Mesendoderm (in vitro differentiated cells): ENCODE measurements around the gene RALGAPB. TPM values are rescaled to one million over a fixed set of nuclear protein-coding genes. Genes with fewer than 3 reads are reported as not detected.
A peak's percentile ranks its signal among the peaks of the same experiment; 100 is the strongest.

Experiments used
- DNase-seq: peaks from one replicate; pipeline ENCODE4 v3.0.0; 2013
- H2AK5ac ChIP-seq: 2 replicates; pipeline ENCODE4 v1.6.1; 2013; ENCODE audit warnings: low read length, inconsistent platforms
- H2BK120ac ChIP-seq: 2 replicates; pipeline ENCODE4 v1.6.1; 2013; ENCODE audit warnings: low read depth, mild to moderate bottlenecking, low read length, moderate library complexity, mixed read lengths
- H2BK15ac ChIP-seq: replicated peaks from 2 replicates; pipeline ENCODE4 v1.6.1; 2013; ENCODE audit warnings: low read depth, mild to moderate bottlenecking, moderate library complexity
- H2BK5ac ChIP-seq: 2 replicates; pipeline ENCODE4 v1.6.1; 2013; ENCODE audit warnings: low read length, inconsistent platforms
- H3K18ac ChIP-seq: 2 replicates; pipeline ENCODE4 v1.6.1; 2013; ENCODE audit warnings: mild to moderate bottlenecking, low read length, mixed read lengths
- H3K23ac ChIP-seq: one replicate; pipeline ENCODE4 v1.6.1; 2013; ENCODE audit warnings: low read length
- H3K27ac ChIP-seq: 2 replicates; pipeline ENCODE4 v1.5.1; 2013; ENCODE audit warnings: low read depth, mild to moderate bottlenecking, inconsistent platforms, low read length, moderate library complexity
- H3K27me3 ChIP-seq: 2 replicates; pipeline ENCODE4 v1.6.1; 2013; ENCODE audit warnings: low read length, control low read depth, mild to moderate bottlenecking, inconsistent platforms; ENCODE audit not compliant: insufficient read depth, poor library complexity
- H3K36me3 ChIP-seq: 2 replicates; pipeline ENCODE4 v1.6.1; 2013; ENCODE audit warnings: low read length, inconsistent platforms; ENCODE audit not compliant: control insufficient read depth, insufficient read depth
- H3K4ac ChIP-seq: one replicate; pipeline ENCODE4 v1.6.1; 2013; ENCODE audit warnings: low read depth, mild to moderate bottlenecking, low read length, moderate library complexity
- H3K4me1 ChIP-seq: 2 replicates; pipeline ENCODE4 v1.6.1; 2013; ENCODE audit warnings: low read depth, low read length, inconsistent platforms; ENCODE audit not compliant: control insufficient read depth
- H3K4me2 ChIP-seq: 2 replicates; pipeline ENCODE4 v1.6.1; 2013; ENCODE audit warnings: low read length
- H3K4me3 ChIP-seq: 2 replicates; pipeline ENCODE4 v1.5.1; 2013; ENCODE audit warnings: mild to moderate bottlenecking, low read length
- H3K56ac ChIP-seq: one replicate; pipeline ENCODE4 v1.6.1; 2013; ENCODE audit warnings: low read length
- H3K79me1 ChIP-seq: 2 replicates; pipeline ENCODE4 v1.6.1; 2013; ENCODE audit warnings: low read length, inconsistent platforms
- H3K79me2 ChIP-seq: 2 replicates; pipeline ENCODE4 v1.6.1; 2013; ENCODE audit warnings: mild to moderate bottlenecking, low read length; ENCODE audit not compliant: control insufficient read depth, insufficient read depth
- H3K9ac ChIP-seq: 2 replicates; pipeline ENCODE4 v1.6.1; 2013; ENCODE audit warnings: low read length, inconsistent platforms
- H4K5ac ChIP-seq: one replicate; pipeline ENCODE4 v1.6.1; 2013; ENCODE audit warnings: low read length
- H4K8ac ChIP-seq: one replicate; pipeline ENCODE4 v1.6.1; 2013; ENCODE audit warnings: low read depth, mild to moderate bottlenecking, control low read depth, low read length, moderate library complexity
- WGBS: extraction: QIAGEN DNeasy Blood & Tissue Kit; methylation state at CpG from one replicate; pipeline ENCODE4 v1.1.7; 2013; ENCODE audit warnings: low lambda C conversion rate, missing lambda C conversion rate; ENCODE audit not compliant: insufficient coverage; ENCODE audit errors: extremely low coverage; 5-methylcytosine and 5-hydroxymethylcytosine counted together
- polyA plus RNA-seq, 2 experiments: library from polyadenylated mRNA; stranded (reverse); fragments of 200-250 nt; gene quantifications; one replicate each; pipeline ENCODE4 v1.2.3, GENCODE V29; 2013

RALGAPB gene
- polyA plus RNA-seq (2013, experiment 1 of 2), result 18.1 TPM
- polyA plus RNA-seq (2013, experiment 2 of 2), result 18.0 TPM

GRCh38 chr20:38472513-38473366, at the start of gene RALGAPB:
RALGAPB (plus strand) TSS chr20:38472843; CDS start chr20:38488433, 15,590 bp downstream.
- H3K9ac ChIP-seq, result peak within 1 kb of the TSS; percentile 82
- no peak within 1 kb of the TSS for H2BK15ac ChIP-seq
- H3K23ac ChIP-seq, result no peak within 1 kb of the TSS
- H3K36me3 ChIP-seq, result no peaks in the 10 kb centered on the region
- H3K27me3 ChIP-seq, result no peaks in the 10 kb centered on the region
- H2AK5ac ChIP-seq, result no peak within 1 kb of the TSS
- H3K4me1 ChIP-seq, result peaks cover 2% of the 10 kb centered on the region
- peaks cover 10% of the 10 kb centered on the region for H3K79me1 ChIP-seq
- peak within 1 kb of the TSS; percentile 93 for H3K56ac ChIP-seq
- peaks cover 32% of the 10 kb centered on the region for H3K79me2 ChIP-seq
- H3K4me2 ChIP-seq, result peak within 1 kb of the TSS; percentile 94
- H3K4me3 ChIP-seq, result peak within 1 kb of the TSS; percentile 72
- H3K4ac ChIP-seq, result peak within 1 kb of the TSS; percentile 27
- no peak within 1 kb of the TSS for H2BK5ac ChIP-seq
- H2BK120ac ChIP-seq, result no peak within 1 kb of the TSS
- DNase-seq, result peak; percentile 99
- H4K5ac ChIP-seq, result no peak within 1 kb of the TSS
- peak within 1 kb of the TSS; percentile 43 for H4K8ac ChIP-seq
- peak within 1 kb of the TSS; percentile 52 for H3K27ac ChIP-seq
- H3K18ac ChIP-seq, result peak within 1 kb of the TSS; percentile 29
- WGBS, result no CpG with 5 or more reads among the region's 81 CpGs

DNA sequence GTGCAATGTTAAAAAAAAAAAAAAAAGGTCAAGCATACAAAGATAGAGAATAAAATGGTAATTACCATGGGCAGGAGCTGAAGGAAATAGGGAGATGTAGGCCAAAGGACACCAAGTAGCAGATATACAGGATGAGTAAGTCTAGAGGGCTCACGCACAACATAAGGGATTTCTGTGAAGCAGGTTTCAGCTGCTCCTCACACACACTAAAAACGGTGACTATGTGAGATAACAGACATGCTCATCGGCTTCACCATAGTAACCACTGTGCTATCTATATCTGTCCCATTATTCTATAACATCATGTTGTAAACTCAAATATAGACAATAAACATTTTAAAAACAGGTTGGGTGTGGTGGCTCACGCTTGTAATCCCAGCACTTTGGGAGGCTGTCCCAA, 49.1 kb upstream of the RALGAPB start:
- DNase-seq, result no peak
- H3K27me3 ChIP-seq, result no peaks in the 10 kb centered on the region
- H2BK120ac ChIP-seq, result no peak overlapping the region
- H3K36me3 ChIP-seq, result peaks cover 75% of the 10 kb centered on the region
- no peak overlapping the region for H3K4ac ChIP-seq
- H3K4me3 ChIP-seq, result no peak overlapping the region
- H3K18ac ChIP-seq, result no peak overlapping the region
- H2BK5ac ChIP-seq, result no peak overlapping the region
- H3K56ac ChIP-seq, result no peak overlapping the region
- H4K5ac ChIP-seq, result no peak overlapping the region
- WGBS, result no CpG with 5 or more reads among the region's 4 CpGs
- H2AK5ac ChIP-seq, result no peak overlapping the region
- peaks cover 43% of the 10 kb centered on the region for H3K79me1 ChIP-seq
- H3K9ac ChIP-seq, result no peak overlapping the region
- H3K23ac ChIP-seq, result no peak overlapping the region
- no peak overlapping the region for H3K27ac ChIP-seq
- peaks cover 32% of the 10 kb centered on the region for H3K79me2 ChIP-seq
- no peaks in the 10 kb centered on the region for H3K4me1 ChIP-seq
- no peak overlapping the region for H4K8ac ChIP-seq
- H2BK15ac ChIP-seq, result no peak overlapping the region
- no peak overlapping the region for H3K4me2 ChIP-seq

- WGBS, result no CpG with 5 or more reads among the region's 1 CpG
- peaks cover 40% of the 10 kb centered on the region for H3K79me2 ChIP-seq
- no peak for DNase-seq
- no peak overlapping the region for H3K9ac ChIP-seq
- no peak overlapping the region for H3K4me3 ChIP-seq
- H3K27me3 ChIP-seq, result no peaks in the 10 kb centered on the region
- no peak overlapping the region for H3K27ac ChIP-seq
- H3K18ac ChIP-seq, result no peak overlapping the region
- H2BK120ac ChIP-seq, result no peak overlapping the region
- no peak overlapping the region for H3K23ac ChIP-seq
- H3K79me1 ChIP-seq, result peaks cover 51% of the 10 kb centered on the region
- H2AK5ac ChIP-seq, result no peak overlapping the region
- H3K56ac ChIP-seq, result no peak overlapping the region
- peaks cover 78% of the 10 kb centered on the region for H3K36me3 ChIP-seq
- H4K5ac ChIP-seq, result no peak overlapping the region
- H4K8ac ChIP-seq, result no peak overlapping the region
- H2BK15ac ChIP-seq, result no peak overlapping the region
- H3K4ac ChIP-seq, result no peak overlapping the region
- no peak overlapping the region for H3K4me2 ChIP-seq
- H2BK5ac ChIP-seq, result no peak overlapping the region
- no peaks in the 10 kb centered on the region for H3K4me1 ChIP-seq
Measured at GRCh38 chr20:38424401-38424800, 48.2 kb upstream of the RALGAPB start.

GRCh38 chr20:38426006-38426897, 46.4 kb upstream of the RALGAPB start:
- Histone ChIP-seq H3K4me3 (no peak overlapping the region), H2BK120ac (no peak overlapping the region), H3K4me2 (no peak overlapping the region), H3K79me2 (peaks cover 53% of the 10 kb centered on the region), H2AK5ac (no peak overlapping the region), H3K9ac (no peak overlapping the region), H3K18ac (no peak overlapping the region), H2BK5ac (no peak overlapping the region), H4K8ac (no peak overlapping the region), H3K23ac (no peak overlapping the region), H3K27ac (no peak overlapping the region), H4K5ac (no peak overlapping the region), H3K56ac (no peak overlapping the region), H3K36me3 (peaks cover 72% of the 10 kb centered on the region), H3K27me3 (no peaks in the 10 kb centered on the region), H3K4ac (no peak overlapping the region), H3K4me1 (no peaks in the 10 kb centered on the region), H2BK15ac (no peak overlapping the region), H3K79me1 (peaks cover 60% of the 10 kb centered on the region)
- no peak for DNase-seq
- WGBS, result no CpG with 5 or more reads among the region's 15 CpGs

DNA sequence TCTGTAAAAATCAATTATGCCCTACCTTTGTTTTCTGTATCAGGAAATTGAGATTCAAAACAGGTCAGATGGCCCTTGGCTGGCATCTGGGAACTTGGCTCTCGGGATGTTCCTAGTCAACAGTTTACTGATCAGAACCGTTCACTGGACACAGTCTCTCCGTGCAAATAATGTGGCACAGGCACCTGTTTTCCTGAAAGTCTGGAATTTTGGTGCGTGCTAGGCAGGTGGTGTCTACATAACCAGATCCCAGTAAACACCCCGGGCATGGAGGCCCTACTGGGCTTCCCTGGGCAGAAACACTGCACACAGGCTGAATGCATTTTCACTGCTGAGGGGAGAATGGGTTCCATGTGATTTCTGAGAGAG, 45.0 kb upstream of the RALGAPB start:
- H3K27ac ChIP-seq, result no peak overlapping the region
- no peak overlapping the region for H2AK5ac ChIP-seq
- H3K9ac ChIP-seq, result no peak overlapping the region
- H2BK5ac ChIP-seq, result no peak overlapping the region
- no peak overlapping the region for H3K4me2 ChIP-seq
- H3K4ac ChIP-seq, result no peak overlapping the region
- H3K79me1 ChIP-seq, result peaks cover 60% of the 10 kb centered on the region
- peaks cover 71% of the 10 kb centered on the region for H3K36me3 ChIP-seq
- WGBS, result no CpG with 5 or more reads among the region's 5 CpGs
- no peak overlapping the region for H3K4me3 ChIP-seq
- H2BK120ac ChIP-seq, result no peak overlapping the region
- no peak overlapping the region for H3K56ac ChIP-seq
- no peak for DNase-seq
- no peak overlapping the region for H3K23ac ChIP-seq
- H4K5ac ChIP-seq, result no peak overlapping the region
- peaks cover 7% of the 10 kb centered on the region for H3K4me1 ChIP-seq
- no peak overlapping the region for H2BK15ac ChIP-seq
- no peak overlapping the region for H3K18ac ChIP-seq
- no peak overlapping the region for H4K8ac ChIP-seq
- H3K79me2 ChIP-seq, result peaks cover 65% of the 10 kb centered on the region
- H3K27me3 ChIP-seq, result no peaks in the 10 kb centered on the region
